ENCODE measurements around the gene MAGI2.

DNA sequence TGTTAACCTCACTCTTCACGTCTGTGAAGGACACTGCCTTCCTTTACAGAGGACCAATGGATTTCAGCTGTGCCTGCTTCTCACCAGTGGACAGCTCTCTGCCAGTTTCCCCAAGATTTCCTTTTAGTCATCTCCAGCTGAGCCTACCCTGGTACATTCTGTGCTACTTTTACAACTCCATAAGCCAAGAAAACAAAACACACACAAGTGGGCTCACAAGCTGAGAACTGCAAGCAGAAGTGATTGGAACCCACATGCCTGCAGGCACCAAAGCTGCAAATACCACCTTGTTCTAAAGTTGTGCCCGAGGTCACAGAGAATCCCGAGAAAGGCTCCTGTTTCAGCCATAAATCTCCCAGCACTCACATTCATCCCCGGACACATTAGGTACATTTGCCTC is 1018.1 kb downstream of the MAGI2 start:
- TF ChIP-seq, protein P1, sequence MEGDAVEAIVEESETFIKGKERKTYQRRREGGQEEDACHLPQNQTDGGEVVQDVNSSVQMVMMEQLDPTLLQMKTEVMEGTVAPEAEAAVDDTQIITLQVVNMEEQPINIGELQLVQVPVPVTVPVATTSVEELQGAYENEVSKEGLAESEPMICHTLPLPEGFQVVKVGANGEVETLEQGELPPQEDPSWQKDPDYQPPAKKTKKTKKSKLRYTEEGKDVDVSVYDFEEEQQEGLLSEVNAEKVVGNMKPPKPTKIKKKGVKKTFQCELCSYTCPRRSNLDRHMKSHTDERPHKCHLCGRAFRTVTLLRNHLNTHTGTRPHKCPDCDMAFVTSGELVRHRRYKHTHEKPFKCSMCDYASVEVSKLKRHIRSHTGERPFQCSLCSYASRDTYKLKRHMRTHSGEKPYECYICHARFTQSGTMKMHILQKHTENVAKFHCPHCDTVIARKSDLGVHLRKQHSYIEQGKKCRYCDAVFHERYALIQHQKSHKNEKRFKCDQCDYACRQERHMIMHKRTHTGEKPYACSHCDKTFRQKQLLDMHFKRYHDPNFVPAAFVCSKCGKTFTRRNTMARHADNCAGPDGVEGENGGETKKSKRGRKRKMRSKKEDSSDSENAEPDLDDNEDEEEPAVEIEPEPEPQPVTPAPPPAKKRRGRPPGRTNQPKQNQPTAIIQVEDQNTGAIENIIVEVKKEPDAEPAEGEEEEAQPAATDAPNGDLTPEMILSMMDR (IDR thresholded peaks at IDR 0.05; ENCODE audit: insufficient read depth, low read depth, low read length): no peak
- TF ChIP-seq EZH2 (IDR thresholded peaks at IDR 0.05; ENCODE audit: insufficient read depth, low read length): no peak

Data from astrocyte (in vitro differentiated cells and primary cell).